NCI-H146 treated with DMSO at 0.1 percent for 48 hours (cell line): ENCODE results near the gene NRIP1.

Source experiments
- DNase-seq: peaks from one replicate; lab custom pipeline; 2025; ENCODE audit not compliant: unreplicated experiment; lab: John Stamatoyannopoulos, UW

Gene NRIP1

GRCh38 chr21:14923468-14923867, 141.3 kb downstream of the NRIP1 start:
- no peak for DNase-seq

- no peak for DNase-seq
Measured at GRCh38 chr21:14922980-14923379, 141.8 kb downstream of the NRIP1 start.

- no peak for DNase-seq
Measured at GRCh38 chr21:14918527-14918926, 146.3 kb downstream of the NRIP1 start.

- DNase-seq: no peak
Measured at GRCh38 chr21:14917762-14918161, 147.0 kb downstream of the NRIP1 start.

- no peak for DNase-seq
Measured at GRCh38 chr21:14916676-14917141, 148.1 kb downstream of the NRIP1 start.

GRCh38 chr21:14913638-14914037, 151.2 kb downstream of the NRIP1 start:
- no peak for DNase-seq

- no peak for DNase-seq
Measured at GRCh38 chr21:14911351-14911750, 153.4 kb downstream of the NRIP1 start.
